Neuronal stem cell (in vitro differentiated cells): Measurements from ENCODE around the gene CHRDL2.

Experiments used
- DNase-seq: peaks from one replicate; pipeline ENCODE4 v3.0.0-alpha.2; 2013; ENCODE audit warnings: low spot score
- H2AFZ ChIP-seq: one replicate; pipeline ENCODE4 v1.6.1; 2013; ENCODE audit warnings: mild to moderate bottlenecking, low read length, inconsistent platforms
- H2AK5ac ChIP-seq: 2 replicates; pipeline ENCODE4 v1.6.1; 2013; ENCODE audit warnings: low read depth, mild to moderate bottlenecking, inconsistent platforms, low read length, moderate library complexity, mixed read lengths
- H2BK120ac ChIP-seq: 2 replicates; pipeline ENCODE4 v1.6.1; 2013; ENCODE audit warnings: low read depth, mild to moderate bottlenecking, inconsistent platforms, low read length, moderate library complexity, mixed read lengths
- H2BK12ac ChIP-seq: one replicate; pipeline ENCODE4 v1.6.1; 2013; ENCODE audit warnings: low read length, inconsistent platforms
- H2BK15ac ChIP-seq: 2 replicates; pipeline ENCODE4 v1.6.1; 2013; ENCODE audit warnings: mild to moderate bottlenecking, low read length, inconsistent platforms, mixed read lengths
- H2BK5ac ChIP-seq: one replicate; pipeline ENCODE4 v1.6.1; 2013; ENCODE audit warnings: inconsistent platforms, mild to moderate bottlenecking, low read length, moderate library complexity
- H3K14ac ChIP-seq: one replicate; pipeline ENCODE4 v1.6.1; 2013; ENCODE audit warnings: low read length, inconsistent platforms
- H3K18ac ChIP-seq: 2 replicates; pipeline ENCODE4 v1.6.1; 2013; ENCODE audit warnings: low read length, inconsistent platforms
- H3K23ac ChIP-seq: 2 replicates; pipeline ENCODE4 v1.6.1; 2013; ENCODE audit warnings: low read depth, mild to moderate bottlenecking, mixed read lengths, low read length, inconsistent platforms; ENCODE audit not compliant: poor library complexity
- H3K27ac ChIP-seq: replicated peaks from 3 replicates; pipeline ENCODE4 v1.5.1; 2013; ENCODE audit warnings: low read length, inconsistent platforms
- H3K27me3 ChIP-seq, 3 experiments: 2 replicates each; pipeline ENCODE4 v1.6.1; 2013; ENCODE audit warnings: low read length in 3 of 3, mild to moderate bottlenecking in 2 of 3, inconsistent platforms in 1 of 3, low read depth in 1 of 3, mixed read lengths in 1 of 3, moderate library complexity in 1 of 3; ENCODE audit not compliant: control insufficient read depth in 3 of 3, insufficient read depth in 3 of 3
- H3K36me3 ChIP-seq, 2 donors: replicated peaks in 1 of 2; 2 replicates each; pipeline ENCODE4 v1.6.1; 2013; ENCODE audit warnings: low read length in 2 of 2; ENCODE audit not compliant: control insufficient read depth in 2 of 2, insufficient read depth in 2 of 2
- H3K4ac ChIP-seq: 2 replicates; pipeline ENCODE4 v1.6.1; 2013; ENCODE audit warnings: inconsistent platforms, mild to moderate bottlenecking, low read length, moderate library complexity
- H3K4me1 ChIP-seq, 2 donors: 1 replicate in 1 of 2; 2 replicates in 1 of 2; pipeline ENCODE4 v1.6.1; 2013; ENCODE audit warnings: low read length in 2 of 2, low read depth in 1 of 2; ENCODE audit not compliant: control insufficient read depth in 2 of 2, insufficient read depth in 1 of 2
- H3K4me2 ChIP-seq: one replicate; pipeline ENCODE4 v1.6.1; 2013; ENCODE audit warnings: mild to moderate bottlenecking, low read length, inconsistent platforms; ENCODE audit not compliant: insufficient read depth, poor library complexity, severe bottlenecking
- H3K4me3 ChIP-seq, 2 donors: 2 replicates each; pipeline ENCODE4 v1.5.1; 2013; ENCODE audit warnings: low read length in 2 of 2, mild to moderate bottlenecking in 2 of 2, inconsistent platforms in 1 of 2, moderate library complexity in 1 of 2
- H3K79me1 ChIP-seq: one replicate; pipeline ENCODE4 v1.6.1; 2013; ENCODE audit warnings: low read depth, mild to moderate bottlenecking, inconsistent platforms, low read length, moderate library complexity
- H3K9ac ChIP-seq: one replicate; pipeline ENCODE4 v1.6.1; 2013; ENCODE audit warnings: mild to moderate bottlenecking, low read depth, low read length, inconsistent platforms; ENCODE audit not compliant: poor library complexity
- H3K9me3 ChIP-seq, 2 donors: replicated peaks in 1 of 2; 2 replicates each; pipeline versions ENCODE3 to v1.6.1; 2013; ENCODE audit warnings: low read length in 2 of 2, mild to moderate bottlenecking in 2 of 2, inconsistent platforms in 1 of 2, low read depth in 1 of 2, mixed read lengths in 1 of 2, moderate library complexity in 1 of 2; ENCODE audit not compliant: control insufficient read depth in 2 of 2, insufficient read depth in 1 of 2
- H4K8ac ChIP-seq: one replicate; pipeline ENCODE4 v1.6.1; 2013; ENCODE audit warnings: low read depth, mild to moderate bottlenecking, inconsistent platforms, low read length, moderate library complexity
- H4K91ac ChIP-seq: one replicate; pipeline ENCODE4 v1.6.1; 2013; ENCODE audit warnings: low read length, low read depth, mild to moderate bottlenecking, inconsistent platforms; ENCODE audit not compliant: poor library complexity
- WGBS, 2 donors: extraction: QIAGEN DNeasy Blood & Tissue Kit; methylation state at CpG; one replicate each; pipeline ENCODE4 v1.1.7; 2013; ENCODE audit warnings: missing lambda C conversion rate in 2 of 2, mixed read lengths in 1 of 2; ENCODE audit not compliant: insufficient read length in 2 of 2, insufficient replicate concordance in 1 of 2; ENCODE audit errors: extremely low coverage in 2 of 2; 5-methylcytosine and 5-hydroxymethylcytosine counted together

Gene CHRDL2

GRCh38 chr11:74678591-74679512 is 52.4 kb downstream of the CHRDL2 start:
- no peak overlapping the region for H3K4ac ChIP-seq
- H3K23ac ChIP-seq: no peak overlapping the region
- H4K8ac ChIP-seq: no peak overlapping the region
- WGBS, 2 donors: no CpG with 5 or more reads among the region's 13 CpGs
- H2BK15ac ChIP-seq: no peak overlapping the region
- no peak overlapping the region for H2BK120ac ChIP-seq
- no peaks in the 10 kb centered on the region for H3K9me3 ChIP-seq
- no peak overlapping the region for H2AFZ ChIP-seq
- H3K4me3 ChIP-seq: no peak overlapping the region
- H4K91ac ChIP-seq: no peak overlapping the region
- no peak overlapping the region for H2BK12ac ChIP-seq
- H3K79me1 ChIP-seq: no peaks in the 10 kb centered on the region
- no peak overlapping the region for H2BK5ac ChIP-seq
- no peak overlapping the region for H3K4me2 ChIP-seq
- no peaks in the 10 kb centered on the region for H3K36me3 ChIP-seq
- peaks cover 0 to 6% (median under 1%) of the 10 kb centered on the region in 3 experiments for H3K27me3 ChIP-seq
- no peak for DNase-seq
- no peaks in the 10 kb centered on the region for H3K4me1 ChIP-seq
- H3K9ac ChIP-seq: no peak overlapping the region
- no peak overlapping the region for H2AK5ac ChIP-seq
- no peak overlapping the region for H3K27ac ChIP-seq
- no peak overlapping the region for H3K14ac ChIP-seq
- H3K18ac ChIP-seq: no peak overlapping the region

GRCh38 chr11:74678041-74678440 is 53.2 kb downstream of the CHRDL2 start:
- H3K79me1 ChIP-seq: no peaks in the 10 kb centered on the region
- no peak overlapping the region for H3K23ac ChIP-seq
- H3K27ac ChIP-seq: no peak overlapping the region
- no peaks in the 10 kb centered on the region for H3K9me3 ChIP-seq
- peaks cover 0 to 3% (median 0%) of the 10 kb centered on the region in 3 experiments for H3K27me3 ChIP-seq
- no peak for DNase-seq
- no peak overlapping the region for H2AFZ ChIP-seq
- no peaks in the 10 kb centered on the region for H3K36me3 ChIP-seq
- no peak overlapping the region for H3K18ac ChIP-seq
- H3K4me1 ChIP-seq: peaks cover 0 to 2% of the 10 kb centered on the region in 2 donors
- no peak overlapping the region for H3K9ac ChIP-seq
- no peak overlapping the region for H2AK5ac ChIP-seq
- no peak overlapping the region for H2BK15ac ChIP-seq
- WGBS, 2 donors: no CpG with 5 or more reads among the region's 5 CpGs
- H3K4me2 ChIP-seq: no peak overlapping the region
- no peak overlapping the region for H3K4me3 ChIP-seq
- no peak overlapping the region for H4K8ac ChIP-seq
- H2BK120ac ChIP-seq: no peak overlapping the region
- H2BK5ac ChIP-seq: no peak overlapping the region
- no peak overlapping the region for H3K4ac ChIP-seq
- no peak overlapping the region for H2BK12ac ChIP-seq
- no peak overlapping the region for H4K91ac ChIP-seq
- H3K14ac ChIP-seq: no peak overlapping the region

- Histone ChIP-seq H3K23ac (no peak overlapping the region), H3K4me3 (no peak overlapping the region), H3K4me1 (peaks cover 0 to 2% of the 10 kb centered on the region in 2 donors), H3K4ac (no peak overlapping the region), H3K9me3 (no peaks in the 10 kb centered on the region), H3K79me1 (no peaks in the 10 kb centered on the region), H2BK5ac (no peak overlapping the region), H2AFZ (no peak overlapping the region), H4K91ac (no peak overlapping the region), H2BK12ac (no peak overlapping the region), H3K18ac (peak overlapping the region; percentile 25), H2BK15ac (no peak overlapping the region), H2AK5ac (peak overlapping the region; percentile 38), H4K8ac (no peak overlapping the region), H3K27me3 (no peaks in the 10 kb centered on the region), H3K9ac (no peak overlapping the region), H3K36me3 (no peaks in the 10 kb centered on the region), H2BK120ac (no peak overlapping the region), H3K27ac (no peak overlapping the region), H3K14ac (no peak overlapping the region), H3K4me2 (no peak overlapping the region)
- DNase-seq: no peak
- no CpG with 5 or more reads among the region's 6 CpGs for WGBS, 2 donors
Measured at GRCh38 chr11:74677131-74677530, 54.1 kb downstream of the CHRDL2 start.

- no peak overlapping the region for H2BK5ac ChIP-seq
Measured at GRCh38 chr11:74676596-74676995, 54.6 kb downstream of the CHRDL2 start.

More at GRCh38 chr11:74676596-74676995, 54.6 kb downstream of the CHRDL2 start:
- Histone ChIP-seq H2BK15ac (peak overlapping the region; percentile 9), H3K9me3 (no peaks in the 10 kb centered on the region), H2AFZ (no peak overlapping the region), H4K8ac (no peak overlapping the region), H3K27ac (no peak overlapping the region), H3K9ac (no peak overlapping the region), H3K18ac (peak overlapping the region; percentile 44), H2AK5ac (no peak overlapping the region), H4K91ac (no peak overlapping the region), H3K79me1 (no peaks in the 10 kb centered on the region), H3K4me1 (peaks cover 0 to 2% of the 10 kb centered on the region in 2 donors), H3K27me3 (no peaks in the 10 kb centered on the region), H3K4me3 (no peak overlapping the region), H3K4me2 (no peak overlapping the region), H3K36me3 (no peaks in the 10 kb centered on the region), H2BK12ac (no peak overlapping the region), H3K4ac (no peak overlapping the region), H3K23ac (no peak overlapping the region), H2BK120ac (no peak overlapping the region), H3K14ac (no peak overlapping the region)
- no peak for DNase-seq
- WGBS, 2 donors: no CpG with 5 or more reads among the region's 5 CpGs
